Heart right ventricle (tissue), 16 donors: ENCODE results near the gene MAP3K5. TPM values are rescaled to one million over a fixed set of nuclear protein-coding genes. Genes with fewer than 3 reads are reported as not detected.

Experiments
- ATAC-seq, 8 donors: fragments of 200-7000 bp; cut with Tn5 transposase; one replicate each; pipeline ENCODE4 v1.9.1; 2020; ENCODE audit warnings: mild to moderate bottlenecking in 8 of 8, moderate library complexity in 8 of 8, moderate number of reproducible peaks in 1 of 8
- DNase-seq, 2 donors: peaks; one replicate each; pipeline ENCODE4 v3.0.0-alpha.2; 2020
- H3K27ac ChIP-seq, 10 donors: fragments of 200-600 bp; sonication (generic) in 2 of 10; one replicate each; pipeline versions ENCODE4 v1.5.0 to v1.8.0; 2020 to 2022; ENCODE audit warnings: mild to moderate bottlenecking in 3 of 10
- H3K27me3 ChIP-seq, 7 donors: fragments of 200-600 bp; one replicate each; pipeline ENCODE4 v1.8.0; 2021 to 2022; ENCODE audit warnings: mild to moderate bottlenecking in 2 of 7
- H3K36me3 ChIP-seq, 9 donors: fragments of 200-600 bp; sonication (generic) in 1 of 9; one replicate each; pipeline versions ENCODE4 v1.5.0 to v1.8.0; 2020 to 2022; ENCODE audit warnings: mild to moderate bottlenecking in 2 of 9
- H3K4me1 ChIP-seq, 9 donors: fragments of 200-600 bp; sonication (generic) in 1 of 9; one replicate each; pipeline versions ENCODE4 v1.5.0 to v1.8.0; 2020 to 2022; ENCODE audit warnings: mild to moderate bottlenecking in 4 of 9
- H3K4me3 ChIP-seq, 10 donors: fragments of 200-600 bp; sonication (generic) in 2 of 10; one replicate each; pipeline versions ENCODE4 v1.5.0 to v1.8.0; 2020 to 2022; ENCODE audit warnings: mild to moderate bottlenecking in 7 of 10, moderate library complexity in 2 of 10
- H3K9me3 ChIP-seq, 11 donors: fragments of 200-600 bp in 10 of 11; sonication (generic) in 2 of 11; one replicate each; pipeline versions ENCODE4 v1.5.0 to v1.8.0; 2013 to 2022; ENCODE audit warnings: mild to moderate bottlenecking in 2 of 11, control low read depth in 1 of 11, moderate library complexity in 1 of 11
- WGBS, 2 donors: extraction: QIAGEN DNeasy Blood & Tissue Kit; methylation state at CpG; one replicate each; pipeline ENCODE4 v1.1.7; 2013; ENCODE audit warnings: inconsistent platforms in 1 of 2; 5-methylcytosine and 5-hydroxymethylcytosine counted together
- intact Hi-C, 10 donors: fragments of 100-400 bp; cut with DNase I; formaldehyde crosslinking; loops; one replicate each; pipeline versions ENCODE4 v1.11.1 to v1.14.2; 2022
- polyA plus RNA-seq, 2 donors: library from polyadenylated mRNA; stranded (reverse); fragments of 200-250 nt; gene quantifications; one replicate each; pipeline ENCODE4 v1.2.3, GENCODE V29; 2013
- total RNA-seq, 10 donors: library from RNA; stranded (reverse); fragmentation: NEBNext Ultra II Directional in 3 of 10; extraction: Animal tissue kit (Norgen Biotek cat#: 25700) in 3 of 10; gene quantifications; one replicate each; pipeline versions ENCODE4 v1.2.1 to v1.2.4, GENCODE V29; 2021 to 2023
- TF ChIP-seq, protein P1 (sequence below), 9 donors: fragments of 200-600 bp; sonication (generic) in 2 of 9; IDR thresholded peaks; one replicate each; pipeline versions ENCODE4 v1.5.0 to v1.8.0; 2021 to 2022; ENCODE audit warnings: antibody characterized with exemption in 9 of 9, mild to moderate bottlenecking in 5 of 9, moderate library complexity in 1 of 9
- donor health status: Arrhythmogenic right ventricular cardiomyopathy.
- donor health status: ischemic (EF 13 %, LVEDD 7.1; RV severe dilation, severe dysfunction).
- donor health status: healthy with polysubstance abuse.
- donor health status: DM: no; HTN: yes; CAD: no.
- donor health status: DM: no; HTN: no; CAD: no.
- donor health status: ischemic (EF 25% LVEDD 6.9; RV normal size, moderate dysfunction).
- donor health status: ischemic (EF 25% LVEDD 5.7; RV mildly dilated, moderate dysfunction).
- donor health status: healthy.
- donor health status: DM: yes; HTN: yes; CAD: no.
- donor health status: Ischemic cardiomyopathy.
- donor health status: ischemic (EF 35%, LVEDD 5.7; RV mildly dilated, moderate dysfunction).
- donor health status: nonischemic (EF 11% LVEDD 7.7; RV severe dilation, severe dysfunction).
- donor health status: DM: yes; HTN: yes; CAD: no.
- donor health status: PGD.
- donor health status: ischemic (EF 29% LVEDD 5.4; RV normal size, mild dysfunction).
- donor health status: nonischemic (EF 23%, LVEDD 6.1; RV moderate dilation, normal function).

MAP3K5 gene
- total and polyA plus RNA-seq, 12 donors = 5.1 to 35.7 (median 27.8) TPM

DNA sequence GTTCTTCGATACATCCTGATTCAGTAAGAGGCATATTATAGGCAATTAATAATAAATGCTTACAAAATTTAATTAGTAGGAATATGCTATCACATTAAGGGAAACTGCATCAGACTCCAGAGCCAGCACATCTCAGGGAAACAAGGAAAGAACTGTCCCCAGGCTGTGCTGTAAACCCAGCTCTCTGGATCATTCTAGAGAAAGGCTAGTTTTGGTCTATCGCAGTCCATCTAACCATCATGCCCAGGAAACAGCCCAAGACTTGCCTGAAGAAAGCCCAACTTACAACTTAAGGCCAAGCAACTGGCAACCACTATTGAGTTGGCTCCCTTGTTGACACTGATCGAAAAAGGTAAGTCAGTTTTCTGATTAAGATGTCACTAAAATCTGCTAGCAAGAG, 11.3 kb downstream of the MAP3K5 start:
- H3K9me3 ChIP-seq = no peaks in the 10 kb centered on the region
- intact Hi-C loops = loop anchor here in 1 of 10 donors (10.0 kb wide), 1 partner anchor 66 kb away; no protein-coding TSS in a partner anchor
- no peak overlapping the region for H3K4me3 ChIP-seq
- 94 to 98% methylated on average over 3 of the region's 3 CpGs for whole genome bisulfite sequencing, 2 donors
- TF ChIP-seq, protein P1, sequence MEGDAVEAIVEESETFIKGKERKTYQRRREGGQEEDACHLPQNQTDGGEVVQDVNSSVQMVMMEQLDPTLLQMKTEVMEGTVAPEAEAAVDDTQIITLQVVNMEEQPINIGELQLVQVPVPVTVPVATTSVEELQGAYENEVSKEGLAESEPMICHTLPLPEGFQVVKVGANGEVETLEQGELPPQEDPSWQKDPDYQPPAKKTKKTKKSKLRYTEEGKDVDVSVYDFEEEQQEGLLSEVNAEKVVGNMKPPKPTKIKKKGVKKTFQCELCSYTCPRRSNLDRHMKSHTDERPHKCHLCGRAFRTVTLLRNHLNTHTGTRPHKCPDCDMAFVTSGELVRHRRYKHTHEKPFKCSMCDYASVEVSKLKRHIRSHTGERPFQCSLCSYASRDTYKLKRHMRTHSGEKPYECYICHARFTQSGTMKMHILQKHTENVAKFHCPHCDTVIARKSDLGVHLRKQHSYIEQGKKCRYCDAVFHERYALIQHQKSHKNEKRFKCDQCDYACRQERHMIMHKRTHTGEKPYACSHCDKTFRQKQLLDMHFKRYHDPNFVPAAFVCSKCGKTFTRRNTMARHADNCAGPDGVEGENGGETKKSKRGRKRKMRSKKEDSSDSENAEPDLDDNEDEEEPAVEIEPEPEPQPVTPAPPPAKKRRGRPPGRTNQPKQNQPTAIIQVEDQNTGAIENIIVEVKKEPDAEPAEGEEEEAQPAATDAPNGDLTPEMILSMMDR (IDR thresholded peaks at IDR 0.05) = no peak
- no peak for ATAC-seq
- peaks cover 0 to 76% (median 63%) of the 10 kb centered on the region in 9 donors for H3K4me1 ChIP-seq
- H3K36me3 ChIP-seq = no peaks in the 10 kb centered on the region
- no peak for DNase-seq
- H3K27me3 ChIP-seq = no peaks in the 10 kb centered on the region
- H3K27ac ChIP-seq = peak overlapping the region in 2 of 10 donors; percentile 8 to 26

DNA sequence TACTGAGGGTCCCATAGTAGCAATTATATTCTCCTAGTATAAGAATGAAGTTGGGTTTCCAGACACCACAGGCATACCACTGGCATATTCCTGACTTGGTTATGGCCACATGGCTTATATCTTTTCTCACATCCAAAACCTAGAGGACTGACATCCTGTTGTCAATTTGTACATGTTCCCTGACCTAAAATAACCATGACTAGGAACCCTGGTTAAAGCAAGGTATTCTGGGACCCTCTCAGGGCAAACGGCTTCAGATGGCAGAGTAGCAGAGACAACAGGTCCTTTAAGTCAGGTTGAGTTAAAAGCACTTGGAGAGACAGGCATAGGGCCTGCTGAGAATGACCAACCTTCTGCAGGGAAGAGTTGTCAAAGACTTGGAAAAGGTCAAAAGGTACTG, 12.6 kb downstream of the MAP3K5 start:
- 27 to 53% methylated on average over 1 of the region's 1 CpG for WGBS, 2 donors
- peak in 2 of 8 donors; percentile 33 to 47 for ATAC-seq
- H3K9me3 ChIP-seq = no peaks in the 10 kb centered on the region
- TF ChIP-seq, protein P1 (IDR thresholded peaks at IDR 0.05) = no peak
- no peak overlapping the region for H3K4me3 ChIP-seq
- peaks cover 0 to 74% (median 60%) of the 10 kb centered on the region in 9 donors for H3K4me1 ChIP-seq
- peak overlapping the region in 6 of 10 donors; percentile 6 to 15 (median 13) for H3K27ac ChIP-seq
- no peak for DNase-seq
- no peaks in the 10 kb centered on the region for H3K27me3 ChIP-seq
- intact Hi-C loops = loop anchor here in 1 of 10 donors (10.0 kb wide), 1 partner anchor 65 kb away; no protein-coding TSS in a partner anchor
- H3K36me3 ChIP-seq = no peaks in the 10 kb centered on the region

DNA sequence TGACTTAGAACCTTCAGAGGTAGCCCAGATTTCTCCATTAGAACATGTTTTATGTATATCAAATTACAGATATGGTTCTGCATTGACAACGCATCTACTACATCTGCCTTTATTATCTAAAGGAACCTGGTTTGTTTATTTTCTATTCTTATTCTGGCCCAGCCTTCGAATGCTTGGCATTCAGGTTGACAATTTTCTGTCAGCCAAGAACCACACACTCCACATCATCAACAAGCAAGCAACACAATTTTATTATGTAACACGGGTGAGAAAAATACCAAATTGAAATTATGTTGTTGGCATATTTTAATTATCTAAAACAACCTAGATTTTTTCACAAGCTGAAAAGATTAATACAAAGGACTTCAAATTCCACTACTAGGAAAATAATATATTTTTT, 14.6 kb downstream of the MAP3K5 start:
- no peak for DNase-seq
- H3K9me3 ChIP-seq = no peaks in the 10 kb centered on the region
- intact Hi-C loops = no loop called here
- H3K36me3 ChIP-seq = no peaks in the 10 kb centered on the region
- peak overlapping the region in 2 of 10 donors; percentile 2 to 56 for H3K27ac ChIP-seq
- no peak for ATAC-seq
- peaks cover 0 to 74% (median 60%) of the 10 kb centered on the region in 9 donors for H3K4me1 ChIP-seq
- TF ChIP-seq, protein P1 (IDR thresholded peaks at IDR 0.05) = no peak
- H3K4me3 ChIP-seq = no peak overlapping the region
- WGBS, 2 donors = 38 to 49% methylated on average over 3 of the region's 3 CpGs
- no peaks in the 10 kb centered on the region for H3K27me3 ChIP-seq

DNA sequence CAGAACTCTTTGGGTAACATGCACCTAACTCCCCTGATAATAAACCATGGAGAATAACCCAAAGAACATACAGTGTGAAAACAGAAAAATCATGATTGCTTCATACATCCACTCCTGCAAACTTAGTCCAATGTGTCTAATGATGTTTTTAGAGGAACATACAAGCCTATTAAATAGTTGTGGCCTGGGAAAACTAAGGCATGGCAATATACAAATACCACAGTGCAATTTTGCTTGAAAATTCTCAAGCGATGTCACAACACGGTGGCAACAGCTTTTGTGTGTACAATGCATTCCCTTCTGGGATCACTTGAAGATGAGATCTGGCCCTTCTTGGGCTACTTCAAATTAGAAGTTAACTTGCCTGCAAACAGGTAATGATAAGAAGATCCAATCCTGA, 16.7 kb downstream of the MAP3K5 start:
- ATAC-seq (no peak), DNase-seq (no peak)
- peak overlapping the region in 4 of 10 donors; percentile 7 to 67 (median 51) for H3K27ac ChIP-seq
- no peaks in the 10 kb centered on the region for H3K27me3 ChIP-seq
- no peak overlapping the region for H3K4me3 ChIP-seq
- intact Hi-C loops = no loop called here
- H3K4me1 ChIP-seq = peaks cover 0 to 68% (median 63%) of the 10 kb centered on the region in 9 donors
- H3K9me3 ChIP-seq = no peaks in the 10 kb centered on the region
- 89 to 93% methylated on average over 2 of the region's 2 CpGs for WGBS, 2 donors
- H3K36me3 ChIP-seq = no peaks in the 10 kb centered on the region
- TF ChIP-seq, protein P1 (IDR thresholded peaks at IDR 0.05) = no peak
